ENCODE results near the gene MARCHF9. TPM values are rescaled to one million over a fixed set of nuclear protein-coding genes. Genes with fewer than 3 reads are reported as not detected.

MARCHF9 gene
- polyA plus RNA-seq, 1 of the 3 experiments (the other 2 are of a cell fraction), result 24.2 TPM

- Histone ChIP-seq H3K9ac (peak overlapping the region; percentile 96), H3K27me3 (ENCODE audit: insufficient read depth) (no peaks in the 10 kb centered on the region), H3K79me2 (ENCODE audit: insufficient read depth) (peaks cover 38% of the 10 kb centered on the region), H3K4me3 (ENCODE audit: low read depth in 2 of 2, low read length in 1 of 2) (peak overlapping the region; percentile 85 to 88), H3K4me2 (peak overlapping the region; percentile 92), H3F3A (replicated peaks; ENCODE audit: insufficient read depth) (peaks cover 37% of the 10 kb centered on the region), H3K9me3 (no peaks in the 10 kb centered on the region), H2AFZ (ENCODE audit: low read depth) (no peak overlapping the region; the same call in 1 of the 2 replicates), H4K20me1 (ENCODE audit: insufficient read depth) (no peaks in the 10 kb centered on the region), H3K36me3 (replicated peaks in 1 of 2; ENCODE audit: control insufficient read depth in 1 of 2, insufficient read depth in 2 of 2, low read length in 1 of 2) (peaks cover 27 to 46% of the 10 kb centered on the region in 2 experiments), H3K27ac (ENCODE audit: low read depth in 2 of 2, low read length in 1 of 2) (peak overlapping the region; percentile 85 to 89), H3K4me1 (ENCODE audit: control insufficient read depth in 1 of 2, insufficient read depth in 2 of 2, low read depth in 1 of 2, low read length in 1 of 2) (peaks cover 8 to 36% of the 10 kb centered on the region in 2 experiments), H3K9me2 (no peaks in the 10 kb centered on the region)
- WGBS (ENCODE audit: low lambda C conversion rate), result 5% methylated on average over 8 of the region's 8 CpGs
- ChIA-PET POLR2A (interaction anchor here (1.0 to 1.1 kb wide), 2 partner anchors 14 to 25 kb away, joined by 3 to 7 read pairs; no protein-coding TSS in a partner anchor), CTCF (interaction anchor here (1.1 to 1.7 kb wide), 2 partner anchors 14 kb away, joined by 6 to 13 read pairs; partner anchors contain the start of gene AGAP2)
- DNase-seq, result no peak
- no peak; the same call in 1 of the 2 replicates for TF ChIP-seq POLR2AphosphoS5 (IDR thresholded peaks at IDR 0.05; ENCODE audit: low read depth, low read length)
Observed at GRCh38 chr12:57751432-57751787, 3.5 kb upstream of the MARCHF9 start.

- Histone ChIP-seq H3K27ac (ENCODE audit: low read depth in 2 of 2, low read length in 1 of 2) (peak within 1 kb of the TSS; percentile 85 to 89), H4K20me1 (ENCODE audit: insufficient read depth) (no peaks in the 10 kb centered on the region), H3K36me3 (replicated peaks in 1 of 2; ENCODE audit: control insufficient read depth in 1 of 2, insufficient read depth in 2 of 2, low read length in 1 of 2) (peaks cover 20 to 40% of the 10 kb centered on the region in 2 experiments), H3K4me2 (peak within 1 kb of the TSS; percentile 92), H3K9me3 (no peaks in the 10 kb centered on the region), H3K9ac (peak within 1 kb of the TSS; percentile 96), H3K4me3 (ENCODE audit: low read depth in 2 of 2, low read length in 1 of 2) (peak within 1 kb of the TSS; percentile 85 to 88), H3K9me2 (no peaks in the 10 kb centered on the region), H3K79me2 (ENCODE audit: insufficient read depth) (peaks cover 38% of the 10 kb centered on the region), H2AFZ (ENCODE audit: low read depth) (peak within 1 kb of the TSS; percentile 90), H3F3A (replicated peaks; ENCODE audit: insufficient read depth) (peaks cover 31% of the 10 kb centered on the region), H3K27me3 (ENCODE audit: insufficient read depth) (no peaks in the 10 kb centered on the region), H3K4me1 (ENCODE audit: control insufficient read depth in 1 of 2, insufficient read depth in 2 of 2, low read depth in 1 of 2, low read length in 1 of 2) (peaks cover 8 to 37% of the 10 kb centered on the region in 2 experiments)
- WGBS (ENCODE audit: low lambda C conversion rate), result under 1% methylated on average over 25 of the region's 58 CpGs
- POLR2A ChIA-PET, result interaction anchor here (1.0 to 1.1 kb wide), 3 partner anchors 15 to 1530 kb away, joined by 3 to 7 read pairs (median 3); partner anchors contain the start of gene RNF41
- peak; percentile 97 for DNase-seq
- CTCF ChIA-PET, result interaction anchor here (1.0 to 1.1 kb wide), 3 partner anchors 14 to 31 kb away, joined by 4 to 6 read pairs (median 5); partner anchors contain the start of gene TSFM
- TF ChIP-seq SIN3A (IDR thresholded peaks at IDR 0.05; ENCODE audit: borderline replicate concordance, low read depth, low read length), result peak; percentile 91; the same call in 1 of the 2 replicates
- peak; percentile 99 for TF ChIP-seq USF2 (IDR thresholded peaks at IDR 0.05; ENCODE audit: borderline replicate concordance, low read depth, low read length)
- TF ChIP-seq GABPA (IDR thresholded peaks at IDR 0.05; ENCODE audit: low read depth), result peak; percentile 76
- TF ChIP-seq PBX3 (IDR thresholded peaks at IDR 0.05), result peak; percentile 60; the same call in 1 of the 2 replicates
- TF ChIP-seq POLR2AphosphoS5 (IDR thresholded peaks at IDR 0.05; ENCODE audit: low read depth, low read length), result 0 out of 2 replicates have a peak, but pooled peaks have one; percentile 32
- peak; percentile 69 for TF ChIP-seq NRF1 (IDR thresholded peaks at IDR 0.05; ENCODE audit: low read depth, low read length)
- TF ChIP-seq NFIC (IDR thresholded peaks at IDR 0.05; ENCODE audit: borderline replicate concordance), result peak; percentile 38; the same call in 1 of the 2 replicates
- no peak; the same call in 1 of the 2 replicates for TF ChIP-seq FOSL2 (IDR thresholded peaks at IDR 0.05; ENCODE audit: borderline replicate concordance, low read depth)
- TF ChIP-seq RCOR1 (IDR thresholded peaks at IDR 0.05; ENCODE audit: low read length), result peak; percentile 75
- TF ChIP-seq MEF2A (IDR thresholded peaks at IDR 0.05; ENCODE audit: borderline replicate concordance, low read depth), result no peak
- no peak for TF ChIP-seq RXRA (IDR thresholded peaks at IDR 0.05; ENCODE audit: borderline replicate concordance, low read depth)
- TF ChIP-seq FOXJ3 (CRISPR knock-in tag; IDR thresholded peaks at IDR 0.05), result peak; percentile 70; the same call in 1 of the 2 replicates
- peak; percentile 96 for TF ChIP-seq RFX5 (IDR thresholded peaks at IDR 0.05; ENCODE audit: low read length)
- no peak for TF ChIP-seq JUND (IDR thresholded peaks at IDR 0.05)
- no peak for TF ChIP-seq SMC3 (IDR thresholded peaks at IDR 0.05; ENCODE audit: low read depth, low read length)
- TF ChIP-seq EZH2phosphoT487 (IDR thresholded peaks at IDR 0.05; ENCODE audit: borderline replicate concordance, low read depth), result no peak
- TF ChIP-seq, protein P1, sequence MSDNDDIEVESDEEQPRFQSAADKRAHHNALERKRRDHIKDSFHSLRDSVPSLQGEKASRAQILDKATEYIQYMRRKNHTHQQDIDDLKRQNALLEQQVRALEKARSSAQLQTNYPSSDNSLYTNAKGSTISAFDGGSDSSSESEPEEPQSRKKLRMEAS (IDR thresholded peaks at IDR 0.05; ENCODE audit: low read depth), result peak; percentile 98
- no peak for TF ChIP-seq ELF1 (IDR thresholded peaks at IDR 0.05)
- peak; percentile 74 for TF ChIP-seq TAF1 (IDR thresholded peaks at IDR 0.05; ENCODE audit: borderline replicate concordance, low read depth, low read length)
- TF ChIP-seq CHD2 (IDR thresholded peaks at IDR 0.05; ENCODE audit: low read length, partially characterized antibody), result peak; percentile 50
- no peak; the same call in 1 of the 2 replicates for TF ChIP-seq FOXM1 (IDR thresholded peaks at IDR 0.05; ENCODE audit: low read depth)
- TF ChIP-seq IRF3 (IDR thresholded peaks at IDR 0.05; ENCODE audit: low read depth, low read length), result no peak
Observed at GRCh38 chr12:57751788-57752667, 2.9 kb upstream of the MARCHF9 start, which contains the start of gene CDK4. Gene CDK4 (minus strand): TSS chr12:57752310. CDS start chr12:57751717, 593 bp downstream.

All from SK-N-SH (cell line).